Measurements from ENCODE around the gene ZNF366.

The ZNF366 gene

DNA sequence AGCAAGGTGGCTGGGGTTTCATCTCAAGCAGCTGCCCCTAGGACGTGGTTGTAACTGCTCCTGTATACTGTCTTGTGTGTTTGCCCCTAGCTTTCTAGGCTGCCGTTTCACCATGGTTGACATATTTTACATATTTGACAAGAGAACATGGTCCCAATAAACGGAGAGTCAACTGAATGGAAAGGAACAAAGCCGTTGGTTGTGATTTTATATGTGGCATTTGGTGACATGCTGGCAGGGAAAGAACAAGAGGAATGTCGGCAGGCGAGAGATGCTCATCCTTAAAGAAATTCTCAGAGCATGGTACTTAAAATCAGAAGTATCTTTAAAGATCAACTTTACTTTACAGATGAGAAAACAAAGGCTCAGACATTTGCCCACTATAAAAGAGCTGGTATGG is 11.8 kb downstream of the ZNF366 start:
- TF ChIP-seq, protein P1, sequence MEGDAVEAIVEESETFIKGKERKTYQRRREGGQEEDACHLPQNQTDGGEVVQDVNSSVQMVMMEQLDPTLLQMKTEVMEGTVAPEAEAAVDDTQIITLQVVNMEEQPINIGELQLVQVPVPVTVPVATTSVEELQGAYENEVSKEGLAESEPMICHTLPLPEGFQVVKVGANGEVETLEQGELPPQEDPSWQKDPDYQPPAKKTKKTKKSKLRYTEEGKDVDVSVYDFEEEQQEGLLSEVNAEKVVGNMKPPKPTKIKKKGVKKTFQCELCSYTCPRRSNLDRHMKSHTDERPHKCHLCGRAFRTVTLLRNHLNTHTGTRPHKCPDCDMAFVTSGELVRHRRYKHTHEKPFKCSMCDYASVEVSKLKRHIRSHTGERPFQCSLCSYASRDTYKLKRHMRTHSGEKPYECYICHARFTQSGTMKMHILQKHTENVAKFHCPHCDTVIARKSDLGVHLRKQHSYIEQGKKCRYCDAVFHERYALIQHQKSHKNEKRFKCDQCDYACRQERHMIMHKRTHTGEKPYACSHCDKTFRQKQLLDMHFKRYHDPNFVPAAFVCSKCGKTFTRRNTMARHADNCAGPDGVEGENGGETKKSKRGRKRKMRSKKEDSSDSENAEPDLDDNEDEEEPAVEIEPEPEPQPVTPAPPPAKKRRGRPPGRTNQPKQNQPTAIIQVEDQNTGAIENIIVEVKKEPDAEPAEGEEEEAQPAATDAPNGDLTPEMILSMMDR (IDR thresholded peaks at IDR 0.05; ENCODE audit: insufficient read depth, low read length, missing control alignments), result no peak
- ChIA-PET POLR2A (no interaction called here), CTCF (interaction anchor here (0.8 to 1.9 kb wide), 3 partner anchors 8 to 55 kb away, joined by 3 to 7 read pairs (median 3); no protein-coding TSS in a partner anchor)
- H3K4me3 ChIP-seq (ENCODE audit: low read depth, low read length), result no peak overlapping the region
- no peak for DNase-seq (ENCODE audit: low read depth, low spot score)

DNA sequence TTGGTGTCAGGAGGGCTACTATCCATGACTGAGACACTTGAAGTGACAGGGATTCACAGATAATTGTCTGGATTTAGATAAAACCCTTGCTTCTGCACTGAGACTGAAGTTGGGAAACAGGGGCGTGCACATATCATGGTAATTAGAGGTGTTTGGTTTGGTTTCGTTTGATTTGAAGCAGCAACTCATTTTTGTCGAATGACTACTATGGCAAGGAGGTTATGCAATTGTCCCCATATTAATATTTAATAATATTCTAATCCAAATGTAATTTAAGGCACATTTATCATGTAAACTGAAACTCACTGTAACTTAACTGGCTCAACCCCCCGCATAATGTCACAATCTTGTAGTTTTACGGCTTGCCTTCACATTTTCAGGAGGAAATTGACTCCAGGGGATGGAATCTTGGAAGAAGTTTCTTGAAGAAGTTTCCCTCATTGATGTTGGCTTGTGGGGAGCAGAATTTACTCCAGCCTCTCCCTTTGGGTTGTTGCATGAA is 12.5 kb downstream of the ZNF366 start:
- CTCF ChIA-PET, result interaction anchor here (1.2 to 1.9 kb wide), 2 partner anchors 9 to 25 kb away, joined by 3 to 7 read pairs; no protein-coding TSS in a partner anchor
- no peak for DNase-seq (ENCODE audit: low read depth, low spot score)
- TF ChIP-seq, protein P1 (IDR thresholded peaks at IDR 0.05; ENCODE audit: insufficient read depth, low read length, missing control alignments), result no peak
- POLR2A ChIA-PET, result no interaction called here
- no peak overlapping the region for H3K4me3 ChIP-seq (ENCODE audit: low read depth, low read length)

DNA sequence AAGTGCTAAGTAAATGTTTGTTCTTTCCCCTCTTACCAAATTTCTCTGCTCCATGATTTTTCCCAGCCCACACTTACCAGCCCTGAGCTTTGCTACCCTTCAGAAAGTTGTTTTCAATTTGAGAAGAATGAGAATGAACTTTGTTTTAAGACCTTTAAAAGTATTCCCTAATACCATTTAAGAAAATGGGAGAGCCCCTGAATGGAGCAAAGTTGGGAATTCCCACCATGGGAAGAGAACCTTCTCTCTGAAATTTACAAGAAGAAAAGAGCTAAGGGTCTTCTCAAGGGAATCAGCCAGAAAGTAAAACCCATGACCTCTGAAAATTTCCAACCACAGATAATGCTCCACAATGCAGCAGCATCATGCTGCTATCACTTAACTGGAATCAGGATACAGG is 17.7 kb downstream of the ZNF366 start:
- TF ChIP-seq, protein P1 (IDR thresholded peaks at IDR 0.05; ENCODE audit: insufficient read depth, low read length, missing control alignments), result no peak
- CTCF ChIA-PET, result interaction anchor here (0.8 to 1.4 kb wide), 5 partner anchors 11 to 123 kb away, joined by 3 to 5 read pairs (median 4); no protein-coding TSS in a partner anchor
- DNase-seq (ENCODE audit: low read depth, low spot score), result no peak
- H3K4me3 ChIP-seq (ENCODE audit: low read depth, low read length), result no peak overlapping the region
- POLR2A ChIA-PET, result no interaction called here

DNA sequence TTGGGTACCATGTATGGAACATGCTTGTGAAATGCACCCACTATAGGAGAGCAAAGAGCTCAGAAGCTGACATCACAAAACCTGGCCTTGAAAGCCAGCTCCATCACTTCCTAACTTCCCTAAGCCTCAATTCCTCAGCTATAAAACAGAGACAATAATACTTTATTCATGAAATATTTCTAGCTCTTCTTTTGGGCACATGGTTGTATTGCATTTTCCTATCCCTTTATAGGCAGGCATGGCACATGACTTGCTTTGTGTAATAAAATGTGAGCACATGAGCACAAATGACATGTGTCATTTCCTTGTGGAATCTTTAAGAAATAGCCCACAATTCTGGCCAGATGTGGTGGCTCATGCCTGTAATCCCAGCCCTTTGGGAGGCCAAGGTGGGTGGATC is 18.5 kb downstream of the ZNF366 start:
- ChIA-PET CTCF (no interaction called here), POLR2A (no interaction called here)
- DNase-seq (ENCODE audit: low read depth, low spot score), result no peak
- TF ChIP-seq, protein P1 (IDR thresholded peaks at IDR 0.05; ENCODE audit: insufficient read depth, low read length, missing control alignments), result no peak
- no peak overlapping the region for H3K4me3 ChIP-seq (ENCODE audit: low read depth, low read length)

DNA sequence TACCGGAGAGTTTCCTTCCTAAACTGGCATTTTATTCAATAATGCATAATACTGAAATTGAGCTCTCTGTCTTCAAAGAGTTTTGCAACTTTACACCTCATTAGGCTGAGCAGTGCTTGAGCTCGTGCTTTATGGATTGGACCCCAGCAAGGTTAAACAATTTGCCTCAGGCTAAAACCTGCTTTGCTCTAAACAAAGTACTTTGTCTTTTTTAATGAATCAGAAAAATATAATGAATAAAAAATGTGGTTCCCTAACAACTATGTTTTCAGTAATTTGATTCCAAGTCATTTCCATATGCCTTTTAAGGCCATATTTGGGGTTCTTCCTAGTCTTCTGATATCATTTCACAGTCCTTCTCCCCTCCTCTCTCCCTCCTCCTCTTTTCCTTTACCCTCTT is 20.0 kb downstream of the ZNF366 start:
- CTCF ChIA-PET, result interaction anchor here (1.2 to 1.5 kb wide), 3 partner anchors 8 to 12 kb away, joined by 4 to 5 read pairs (median 5); no protein-coding TSS in a partner anchor
- POLR2A ChIA-PET, result no interaction called here
- no peak for DNase-seq (ENCODE audit: low read depth, low spot score)
- TF ChIP-seq, protein P1 (IDR thresholded peaks at IDR 0.05; ENCODE audit: insufficient read depth, low read length, missing control alignments), result no peak
- no peak overlapping the region for H3K4me3 ChIP-seq (ENCODE audit: low read depth, low read length)

DNA sequence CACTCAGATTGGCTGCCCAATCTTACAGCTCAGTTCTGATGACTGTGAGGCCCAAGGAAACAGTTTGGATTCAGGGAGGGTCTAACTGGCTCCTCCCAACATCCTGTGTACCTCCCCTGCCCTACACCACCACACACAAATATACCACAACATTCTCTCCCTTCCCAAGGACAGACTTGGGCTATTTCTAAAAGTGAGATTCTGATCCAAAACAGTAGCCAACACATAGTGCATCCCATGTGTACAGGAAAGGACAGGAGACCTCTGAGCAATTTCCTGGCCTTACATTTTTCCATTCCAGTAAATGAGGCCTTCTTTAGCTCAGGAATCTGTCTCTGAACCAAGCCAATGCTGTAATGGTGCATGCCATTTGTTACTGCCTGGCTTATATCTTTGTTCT is 20.8 kb downstream of the ZNF366 start:
- TF ChIP-seq, protein P1 (IDR thresholded peaks at IDR 0.05; ENCODE audit: insufficient read depth, low read length, missing control alignments), result no peak
- DNase-seq (ENCODE audit: low read depth, low spot score), result no peak
- ChIA-PET CTCF (interaction anchor here (1.2 to 1.5 kb wide), 2 partner anchors 11 to 12 kb away, joined by 4 to 5 read pairs; no protein-coding TSS in a partner anchor), POLR2A (no interaction called here)
- no peak overlapping the region for H3K4me3 ChIP-seq (ENCODE audit: low read depth, low read length)

Measured in AG04449 (cell line).